H1 (cell line): ENCODE data around the gene IL18BP. TPM values are rescaled to one million over a fixed set of nuclear protein-coding genes. Genes with fewer than 3 reads are reported as not detected.

Experiments
- CTCF ChIA-PET: fragments of 300-600 bp; sonication (Branson Sonifier 250); formaldehyde crosslinking; loops from one replicate; lab custom pipeline; 2021; ENCODE audit not compliant: partially characterized antibody; lab: Charles Lee
- POLR2A ChIA-PET: fragments of 300-600 bp; sonication (Branson Sonifier 250); formaldehyde crosslinking; loops from one replicate; lab custom pipeline; 2021; ENCODE audit warnings: inconsistent platforms; ENCODE audit not compliant: partially characterized antibody; lab: Charles Lee
- DNase-seq, 2 experiments: peaks; one replicate each; pipeline versions ENCODE4 v3.0.0 to v3.0.0-alpha.2; 2010 to 2022; ENCODE audit warnings: low spot score in 2 of 2, low read depth in 1 of 2, mixed read lengths in 1 of 2
- FAIRE-seq: peaks from 2 replicates; lab custom pipeline; 2011; peaks lifted over from hg19 to GRCh38; lab: Jason Lieb, UNC
- H2AFZ ChIP-seq: 2 replicates; pipeline ENCODE4 v1.8.1; 2012; ENCODE audit warnings: low read length, inconsistent platforms
- H2AK5ac ChIP-seq: 2 replicates; pipeline ENCODE4 v1.6.1; 2013; ENCODE audit warnings: low read depth, low read length
- H2BK120ac ChIP-seq: replicated peaks from 2 replicates; pipeline ENCODE3; 2013; ENCODE audit warnings: low read depth, low read length, inconsistent platforms
- H2BK12ac ChIP-seq: 2 replicates; pipeline ENCODE4 v1.6.1; 2013; ENCODE audit warnings: low read depth, low read length
- H2BK15ac ChIP-seq: 2 replicates; pipeline ENCODE4 v1.6.1; 2013; ENCODE audit warnings: low read length
- H2BK20ac ChIP-seq: 2 replicates; pipeline ENCODE4 v1.6.1; 2013; ENCODE audit warnings: low read length
- H2BK5ac ChIP-seq: 2 replicates; pipeline ENCODE4 v1.6.1; 2013; ENCODE audit warnings: low read depth, low read length
- H3K14ac ChIP-seq: 2 replicates; pipeline ENCODE4 v1.6.1; 2013; ENCODE audit warnings: inconsistent platforms; ENCODE audit not compliant: insufficient read length
- H3K18ac ChIP-seq: 2 replicates; pipeline ENCODE4 v1.6.1; 2013; ENCODE audit warnings: low read length; ENCODE audit errors: extremely low read depth
- H3K23ac ChIP-seq: 2 replicates; pipeline ENCODE4 v1.6.1; 2013; ENCODE audit warnings: inconsistent platforms; ENCODE audit not compliant: insufficient read length
- H3K23me2 ChIP-seq: 2 replicates; pipeline ENCODE4 v1.6.1; 2013; ENCODE audit warnings: low read depth, low read length
- H3K27ac ChIP-seq: 2 replicates; pipeline ENCODE4 v1.6.1; 2011; ENCODE audit warnings: low read depth, low read length, inconsistent platforms
- H3K27me3 ChIP-seq, 4 experiments: replicated peaks in 1 of 4; 1 replicate in 1 of 4; 2 replicates in 3 of 4; pipeline versions ENCODE4 v1.6.1 to v1.8.1; 2011 to 2013; ENCODE audit warnings: low read length in 3 of 4, mild to moderate bottlenecking in 3 of 4, inconsistent platforms in 2 of 4, mixed read lengths in 2 of 4, moderate library complexity in 1 of 4; ENCODE audit not compliant: control insufficient read depth in 3 of 4, insufficient read depth in 3 of 4; ENCODE audit errors: extremely low read depth in 1 of 4
- H3K36me3 ChIP-seq, 4 experiments: 2 replicates each; pipeline versions ENCODE4 v1.6.1 to v1.8.1; 2011 to 2013; ENCODE audit warnings: mild to moderate bottlenecking in 4 of 4, low read length in 3 of 4, moderate library complexity in 2 of 4, control low read depth in 1 of 4, inconsistent platforms in 1 of 4; ENCODE audit not compliant: insufficient read depth in 4 of 4, control insufficient read depth in 2 of 4
- H3K4ac ChIP-seq: replicated peaks from 2 replicates; pipeline ENCODE3; 2013; ENCODE audit warnings: low read length, low read depth, mixed read lengths, inconsistent platforms; ENCODE audit not compliant: insufficient read length
- H3K4me1 ChIP-seq, 4 experiments: replicated peaks in 1 of 4; 1 replicate in 1 of 4; 2 replicates in 3 of 4; pipeline versions ENCODE4 v1.6.1 to v1.8.1; 2011 to 2013; ENCODE audit warnings: low read length in 3 of 4, inconsistent platforms in 2 of 4, mixed read lengths in 1 of 4; ENCODE audit not compliant: insufficient read depth in 4 of 4, control insufficient read depth in 3 of 4
- H3K4me2 ChIP-seq, 2 experiments: 2 replicates each; pipeline versions ENCODE4 v1.6.1 to v1.8.1; 2011 to 2013; ENCODE audit warnings: low read depth in 2 of 2, low read length in 2 of 2, control low read depth in 1 of 2, inconsistent platforms in 1 of 2, mild to moderate bottlenecking in 1 of 2; ENCODE audit not compliant: insufficient read depth in 1 of 2
- H3K4me3 ChIP-seq, 4 experiments: fragments of 200-600, 300-600 bp in 1 of 4; sonication (generic), shearing (Covaris generic), sonication (Bioruptor Twin) in 1 of 4; 2 replicates each; pipeline versions ENCODE4 v1.5.1 to v1.8.1; 2011 to 2016; ENCODE audit warnings: low read length in 4 of 4, low read depth in 3 of 4, control low read depth in 2 of 4, inconsistent platforms in 2 of 4, mild to moderate bottlenecking in 2 of 4, mixed read lengths in 1 of 4, moderate library complexity in 1 of 4; ENCODE audit not compliant: insufficient read depth in 2 of 4; ENCODE audit errors: extremely low read depth in 1 of 4
- H3K56ac ChIP-seq: replicated peaks from 2 replicates; pipeline ENCODE3; 2013; ENCODE audit warnings: low read depth, mild to moderate bottlenecking, mixed read lengths, low read length, inconsistent platforms; ENCODE audit not compliant: insufficient read length
- H3K79me1 ChIP-seq: 2 replicates; pipeline ENCODE4 v1.6.1; 2013; ENCODE audit warnings: low read depth, low read length, control low read depth
- H3K79me2 ChIP-seq, 2 experiments: 2 replicates each; pipeline versions ENCODE4 v1.6.1 to v1.8.1; 2012 to 2013; ENCODE audit warnings: low read length in 2 of 2, mild to moderate bottlenecking in 2 of 2, inconsistent platforms in 1 of 2; ENCODE audit not compliant: insufficient read depth in 2 of 2, control insufficient read depth in 1 of 2
- H3K9ac ChIP-seq, 4 experiments: replicated peaks in 1 of 4; 1 replicate in 1 of 4; 2 replicates in 3 of 4; pipeline versions ENCODE4 v1.6.1 to v1.8.1; 2011 to 2013; ENCODE audit warnings: low read depth in 3 of 4, low read length in 3 of 4, control low read depth in 2 of 4, mild to moderate bottlenecking in 2 of 4, moderate library complexity in 2 of 4, inconsistent platforms in 1 of 4; ENCODE audit errors: extremely low read depth in 1 of 4
- H3K9me3 ChIP-seq, 2 experiments: 2 replicates each; pipeline versions ENCODE4 v1.6.1 to v1.8.1; 2012 to 2013; ENCODE audit warnings: mild to moderate bottlenecking in 2 of 2, moderate library complexity in 2 of 2, control low read depth in 1 of 2, inconsistent platforms in 1 of 2, low read depth in 1 of 2, low read length in 1 of 2, mixed read lengths in 1 of 2; ENCODE audit not compliant: insufficient read depth in 2 of 2
- H4K20me1 ChIP-seq, 2 experiments: replicated peaks in 1 of 2; 2 replicates each; pipeline versions ENCODE3 to v1.8.1; 2011 to 2013; ENCODE audit warnings: inconsistent platforms in 2 of 2, low read length in 2 of 2, mild to moderate bottlenecking in 1 of 2; ENCODE audit not compliant: insufficient read depth in 2 of 2, control insufficient read depth in 1 of 2
- H4K5ac ChIP-seq: 2 replicates; pipeline ENCODE4 v1.6.1; 2013; ENCODE audit warnings: low read length, low read depth, mixed read lengths, inconsistent platforms; ENCODE audit not compliant: insufficient read length
- H4K8ac ChIP-seq: 2 replicates; pipeline ENCODE4 v1.8.0; 2013; ENCODE audit warnings: mild to moderate bottlenecking, moderate library complexity, low read length, inconsistent platforms; ENCODE audit not compliant: insufficient read depth; ENCODE audit errors: extremely low read depth
- H4K91ac ChIP-seq: replicated peaks from 2 replicates; pipeline ENCODE3; 2013; ENCODE audit warnings: low read length, mixed read lengths, inconsistent platforms; ENCODE audit not compliant: insufficient read length
- CEBPB ChIP-seq: IDR thresholded peaks from 2 replicates; pipeline ENCODE4 v1.6.1; 2012; ENCODE audit warnings: low read depth, low read length
- GABPA ChIP-seq: IDR thresholded peaks from 2 replicates; pipeline ENCODE4 v1.6.1; 2011; ENCODE audit warnings: mild to moderate bottlenecking, low read length, moderate library complexity, borderline replicate concordance; ENCODE audit not compliant: insufficient read depth
- ZNF274 ChIP-seq: IDR thresholded peaks from 2 replicates; pipeline ENCODE4 v1.7.0; 2012; ENCODE audit warnings: low read length, borderline replicate concordance; ENCODE audit errors: extremely low read depth
- WGBS, 2 experiments: shearing (Covaris generic) in 1 of 2; methylation state at CpG; one replicate each; pipeline versions ENCODE4 v1.1.6 to v1.1.7; 2013 to 2015; ENCODE audit warnings: low lambda C conversion rate in 2 of 2, mixed read lengths in 2 of 2, inconsistent platforms in 1 of 2, low coverage in 1 of 2, missing lambda C conversion rate in 1 of 2; ENCODE audit not compliant: insufficient replicate concordance in 2 of 2, insufficient coverage in 1 of 2, insufficient read length in 1 of 2; ENCODE audit errors: extremely low coverage in 1 of 2, missing lambda C conversion rate in 1 of 2; 5-methylcytosine and 5-hydroxymethylcytosine counted together
- polyA plus RNA-seq, 7 experiments: library from polyadenylated mRNA; depleted of rRNA in 3 of 7; stranded (reverse) in 5 of 7; unstranded in 2 of 7; fragments of >200 nt in 5 of 7; fragments of 200-250 nt in 2 of 7; gene quantifications; 1 replicate in 5 of 7; 2 replicates in 1 of 7; 4 replicates in 1 of 7; pipeline versions ENCODE4 v1.2.1 to v1.2.3, GENCODE V29; 2011 to 2013; ENCODE audit warnings: missing spikeins in 2 of 7, mixed read lengths in 2 of 7
- total RNA-seq: library from RNA; stranded (reverse); fragmentation: NEBNext Ultra II Directional; extraction: Animal tissue kit (Norgen Biotek cat#: 25700); gene quantifications from 2 replicates; pipeline ENCODE4 v1.2.1, GENCODE V29; 2021

Gene IL18BP
- total and polyA plus RNA-seq, 2 of the 8 experiments (the other 6 are each of a cell fraction or from before 2014, with no cell fraction given) = 9.8 to 17.0 TPM

- no peak overlapping the region for H2BK12ac ChIP-seq
- no peaks in the 10 kb centered on the region; the same call in 1 of the 2 replicates for H3K79me1 ChIP-seq
- POLR2A ChIA-PET = interaction anchor here (1.8 kb wide), 1 partner anchor 35 kb away, joined by 4 read pairs; the partner anchor contains the start of gene XNDC1N
- peaks cover 0 to 25% (median 11%) of the 10 kb centered on the region in 4 experiments; a peak in 5 of 8 replicates for H3K36me3 ChIP-seq
- peaks cover 0 to 5% of the 10 kb centered on the region in 2 experiments; a peak in 1 of 4 replicates for H3K79me2 ChIP-seq
- H3K23ac ChIP-seq = no peak overlapping the region
- TF ChIP-seq CEBPB = no peak
- no peak for TF ChIP-seq GABPA
- no peak for TF ChIP-seq ZNF274
- H3K27ac ChIP-seq = no peak overlapping the region
- no peaks in the 10 kb centered on the region for H3K9me3 ChIP-seq
- no peak overlapping the region for H2AFZ ChIP-seq
- H4K20me1 ChIP-seq = peaks cover 3 to 4% of the 10 kb centered on the region in 2 experiments
- H3K9ac ChIP-seq = no peak overlapping the region
- FAIRE-seq = no peak
- H3K14ac ChIP-seq = no peak overlapping the region
- H2BK20ac ChIP-seq = no peak overlapping the region
- no peak overlapping the region for H3K4me2 ChIP-seq
- H3K18ac ChIP-seq = no peak overlapping the region
- no peak overlapping the region for H2AK5ac ChIP-seq
- no peaks in the 10 kb centered on the region for H3K23me2 ChIP-seq
- no peak overlapping the region for H4K5ac ChIP-seq
- no peak overlapping the region for H3K4ac ChIP-seq
- DNase-seq = no peak
- H3K56ac ChIP-seq = no peak overlapping the region
- WGBS, 2 experiments = 86% methylated on average over 2 of the region's 2 CpGs; no CpG with 5 or more reads in 1 of the 2 experiments
- H3K27me3 ChIP-seq = no peaks in the 10 kb centered on the region
- H3K4me1 ChIP-seq = no peaks in the 10 kb centered on the region
- H2BK5ac ChIP-seq = no peak overlapping the region
- no peak overlapping the region for H4K8ac ChIP-seq
- H3K4me3 ChIP-seq = no peak overlapping the region
- CTCF ChIA-PET = interaction anchor here (0.6 kb wide), 1 partner anchor 15 kb away, joined by 3 read pairs; no protein-coding TSS in a partner anchor
- H4K91ac ChIP-seq = no peak overlapping the region
- no peak overlapping the region for H2BK120ac ChIP-seq
- H2BK15ac ChIP-seq = no peak overlapping the region
Observed at GRCh38 chr11:71962428-71963038, 36.2 kb upstream of the IL18BP start.
